Type B pancreatic cell (in vitro differentiated cells): Measurements from ENCODE around the gene USP7. TPM values are rescaled to one million over a fixed set of nuclear protein-coding genes. Genes with fewer than 3 reads are reported as not detected.

Source experiments
- DNase-seq: peaks from one replicate; pipeline ENCODE4 v3.0.0; 2021; ENCODE audit warnings: mixed read lengths; ENCODE audit not compliant: unreplicated experiment; ENCODE audit errors: extremely low spot score
- H3K27ac Mint-ChIP-seq: 2 replicates; pipeline ENCODE4 v1.8.0; 2021; ENCODE audit warnings: mild to moderate bottlenecking, mixed read lengths
- H3K27me3 Mint-ChIP-seq: 2 replicates; pipeline ENCODE4 v1.8.0; 2021; ENCODE audit warnings: mixed read lengths
- H3K36me3 Mint-ChIP-seq: 2 replicates; pipeline ENCODE4 v1.8.0; 2021; ENCODE audit warnings: mixed read lengths
- H3K4me1 Mint-ChIP-seq: one replicate; pipeline ENCODE4 v1.8.0; 2021; ENCODE audit warnings: mixed read lengths; ENCODE audit not compliant: unreplicated experiment
- H3K4me3 Mint-ChIP-seq: 2 replicates; pipeline ENCODE4 v1.8.0; 2021; ENCODE audit warnings: mild to moderate bottlenecking, mixed read lengths
- H3K9me3 Mint-ChIP-seq: 2 replicates; pipeline ENCODE4 v1.8.0; 2021; ENCODE audit warnings: mixed read lengths
- CTCF ChIP-seq: fragments of 200-600 bp; sonication (generic); conservative IDR thresholded peaks from 2 replicates; pipeline ENCODE4 v1.5.0; 2021; ENCODE audit warnings: antibody characterized with exemption, mild to moderate bottlenecking
- total RNA-seq: library from RNA; stranded (reverse); gene quantifications from 2 replicates; pipeline ENCODE4 v1.2.1, GENCODE V29; 2021; ENCODE audit warnings: low replicate concordance

USP7 gene
- total RNA-seq, 1 donor from 2014 or later: 118 TPM

GRCh38 chr16:8916541-8917225 is 47.0 kb downstream of the USP7 start:
- H3K36me3 Mint-ChIP-seq: peaks cover 38% of the 10 kb centered on the region
- no peak for DNase-seq
- H3K27me3 Mint-ChIP-seq: no peaks in the 10 kb centered on the region
- no peak overlapping the region for H3K27ac Mint-ChIP-seq
- H3K4me3 Mint-ChIP-seq: no peak overlapping the region
- no peaks in the 10 kb centered on the region for H3K9me3 Mint-ChIP-seq
- TF ChIP-seq CTCF: no peak
- peaks cover 11% of the 10 kb centered on the region for H3K4me1 Mint-ChIP-seq

- Mint-ChIP-seq H3K9me3 (no peaks in the 10 kb centered on the region), H3K4me1 (peaks cover 11% of the 10 kb centered on the region), H3K4me3 (no peak overlapping the region), H3K27me3 (no peaks in the 10 kb centered on the region), H3K27ac (no peak overlapping the region), H3K36me3 (peaks cover 31% of the 10 kb centered on the region)
- no peak for TF ChIP-seq CTCF
- DNase-seq: no peak
Observed at GRCh38 chr16:8915722-8916301, 47.9 kb downstream of the USP7 start.

- DNase-seq: no peak
- no peak for TF ChIP-seq CTCF
- H3K9me3 Mint-ChIP-seq: no peaks in the 10 kb centered on the region
- H3K27ac Mint-ChIP-seq: peak overlapping the region; percentile 53
- H3K27me3 Mint-ChIP-seq: no peaks in the 10 kb centered on the region
- no peak overlapping the region for H3K4me3 Mint-ChIP-seq
- H3K36me3 Mint-ChIP-seq: peaks cover 22% of the 10 kb centered on the region
- H3K4me1 Mint-ChIP-seq: peaks cover 11% of the 10 kb centered on the region
Observed at GRCh38 chr16:8914098-8914497, 49.6 kb downstream of the USP7 start.

- no peak for TF ChIP-seq CTCF
- Mint-ChIP-seq H3K27ac (no peak overlapping the region), H3K4me3 (no peak overlapping the region), H3K9me3 (no peaks in the 10 kb centered on the region), H3K27me3 (no peaks in the 10 kb centered on the region), H3K4me1 (peaks cover 11% of the 10 kb centered on the region), H3K36me3 (peaks cover 21% of the 10 kb centered on the region)
- DNase-seq: no peak
Observed at GRCh38 chr16:8912793-8913192, 50.9 kb downstream of the USP7 start.

- H3K27me3 Mint-ChIP-seq: no peaks in the 10 kb centered on the region
- DNase-seq: no peak
- H3K27ac Mint-ChIP-seq: peak overlapping the region; percentile 91
- TF ChIP-seq CTCF: no peak
- no peak overlapping the region for H3K4me3 Mint-ChIP-seq
- no peaks in the 10 kb centered on the region for H3K9me3 Mint-ChIP-seq
- peaks cover 26% of the 10 kb centered on the region for H3K36me3 Mint-ChIP-seq
- H3K4me1 Mint-ChIP-seq: peaks cover 5% of the 10 kb centered on the region
Observed at GRCh38 chr16:8910811-8911210, 52.9 kb downstream of the USP7 start.
